GM12801 (cell line): ENCODE measurements around the gene MLXIPL.

ENCODE experiments used
- TF ChIP-seq, protein P1 (sequence below): IDR thresholded peaks from one replicate; pipeline ENCODE4 v1.5.1; 2011; ENCODE audit warnings: control low read depth; ENCODE audit not compliant: insufficient read length; ENCODE audit errors: extremely low read depth

MLXIPL gene

DNA sequence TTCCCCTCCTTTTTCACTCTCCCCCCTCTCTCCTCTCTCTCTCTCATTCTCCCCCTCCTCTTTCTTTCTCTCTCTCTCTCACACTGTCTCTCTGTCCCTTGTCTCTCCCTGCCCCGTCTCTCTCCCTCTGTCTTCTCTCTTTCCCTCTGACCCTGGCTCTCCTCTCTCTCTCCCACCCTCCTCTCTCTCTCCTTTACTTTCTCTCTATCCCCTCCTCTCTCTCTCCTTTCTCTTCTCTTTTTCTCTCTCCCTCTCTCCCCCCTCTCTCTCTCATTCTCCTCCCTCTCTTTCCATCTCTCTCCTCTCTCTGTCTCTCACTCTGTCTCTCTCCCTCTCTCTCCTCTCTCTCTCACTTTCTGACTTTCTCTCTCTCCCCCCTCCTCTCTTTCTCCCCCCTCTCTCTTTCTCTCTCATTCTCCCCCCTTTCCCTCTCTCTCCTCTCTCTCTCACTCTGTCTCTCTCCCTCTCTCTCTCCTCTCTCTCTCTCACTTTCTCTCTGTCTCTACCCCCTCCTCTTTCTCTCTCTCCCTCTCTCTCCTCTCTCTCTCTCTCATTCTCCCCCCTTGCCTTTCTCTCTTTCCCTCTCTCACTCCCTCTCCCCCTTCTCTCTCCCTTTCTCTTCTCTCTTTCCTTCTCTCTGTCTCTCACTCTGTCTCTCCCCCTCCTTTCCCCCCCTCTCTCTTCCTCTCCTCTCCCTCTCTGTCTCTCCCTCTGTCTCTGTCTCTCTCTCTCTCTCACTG is 24.4 kb upstream of the MLXIPL start:
- TF ChIP-seq, protein P1, sequence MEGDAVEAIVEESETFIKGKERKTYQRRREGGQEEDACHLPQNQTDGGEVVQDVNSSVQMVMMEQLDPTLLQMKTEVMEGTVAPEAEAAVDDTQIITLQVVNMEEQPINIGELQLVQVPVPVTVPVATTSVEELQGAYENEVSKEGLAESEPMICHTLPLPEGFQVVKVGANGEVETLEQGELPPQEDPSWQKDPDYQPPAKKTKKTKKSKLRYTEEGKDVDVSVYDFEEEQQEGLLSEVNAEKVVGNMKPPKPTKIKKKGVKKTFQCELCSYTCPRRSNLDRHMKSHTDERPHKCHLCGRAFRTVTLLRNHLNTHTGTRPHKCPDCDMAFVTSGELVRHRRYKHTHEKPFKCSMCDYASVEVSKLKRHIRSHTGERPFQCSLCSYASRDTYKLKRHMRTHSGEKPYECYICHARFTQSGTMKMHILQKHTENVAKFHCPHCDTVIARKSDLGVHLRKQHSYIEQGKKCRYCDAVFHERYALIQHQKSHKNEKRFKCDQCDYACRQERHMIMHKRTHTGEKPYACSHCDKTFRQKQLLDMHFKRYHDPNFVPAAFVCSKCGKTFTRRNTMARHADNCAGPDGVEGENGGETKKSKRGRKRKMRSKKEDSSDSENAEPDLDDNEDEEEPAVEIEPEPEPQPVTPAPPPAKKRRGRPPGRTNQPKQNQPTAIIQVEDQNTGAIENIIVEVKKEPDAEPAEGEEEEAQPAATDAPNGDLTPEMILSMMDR, result no peak

DNA sequence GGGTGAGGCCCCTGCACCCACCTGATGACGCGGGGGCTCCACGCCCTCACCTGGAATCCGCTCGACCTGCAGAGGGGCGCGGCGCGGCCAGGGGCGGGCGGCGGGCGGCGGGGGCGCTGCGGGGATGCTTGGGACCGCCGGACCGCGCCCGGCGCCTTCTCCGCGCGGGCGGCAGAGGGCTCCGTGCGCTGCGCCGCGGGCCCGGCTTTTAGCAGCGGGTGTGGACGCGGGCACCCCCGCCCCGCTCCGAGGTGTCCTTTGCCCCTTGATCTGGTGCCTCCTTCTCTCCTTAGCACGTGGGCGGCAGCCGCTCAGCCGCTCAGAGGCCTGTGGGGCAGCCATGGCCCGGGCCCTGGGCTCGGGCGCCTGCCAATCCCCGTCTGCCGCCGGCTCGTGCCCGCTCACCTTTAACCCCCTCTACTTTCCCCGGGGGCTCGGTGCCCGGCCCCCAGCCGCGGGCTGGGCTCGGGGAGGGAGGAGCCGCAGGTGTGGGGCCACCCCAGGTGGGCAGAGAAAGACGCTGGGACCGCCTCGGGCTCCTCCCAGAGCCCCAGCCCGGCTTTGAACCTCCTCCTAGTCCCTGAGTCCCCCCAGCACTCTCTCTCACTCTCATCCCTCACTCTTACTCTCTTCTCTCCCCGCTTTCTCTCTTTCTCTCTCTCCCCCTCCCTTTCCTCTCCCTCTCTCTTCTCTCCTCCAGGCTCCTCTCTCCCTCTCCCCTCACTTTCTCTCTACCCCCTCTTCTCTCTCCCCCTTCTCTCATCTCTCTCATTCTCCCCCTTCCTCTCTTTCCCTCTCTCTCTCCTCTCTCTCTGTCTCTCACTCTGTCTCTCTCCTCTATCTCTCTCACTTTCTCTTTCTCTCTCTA is 23.6 kb upstream of the MLXIPL start:
- TF ChIP-seq, protein P1, result no peak

DNA sequence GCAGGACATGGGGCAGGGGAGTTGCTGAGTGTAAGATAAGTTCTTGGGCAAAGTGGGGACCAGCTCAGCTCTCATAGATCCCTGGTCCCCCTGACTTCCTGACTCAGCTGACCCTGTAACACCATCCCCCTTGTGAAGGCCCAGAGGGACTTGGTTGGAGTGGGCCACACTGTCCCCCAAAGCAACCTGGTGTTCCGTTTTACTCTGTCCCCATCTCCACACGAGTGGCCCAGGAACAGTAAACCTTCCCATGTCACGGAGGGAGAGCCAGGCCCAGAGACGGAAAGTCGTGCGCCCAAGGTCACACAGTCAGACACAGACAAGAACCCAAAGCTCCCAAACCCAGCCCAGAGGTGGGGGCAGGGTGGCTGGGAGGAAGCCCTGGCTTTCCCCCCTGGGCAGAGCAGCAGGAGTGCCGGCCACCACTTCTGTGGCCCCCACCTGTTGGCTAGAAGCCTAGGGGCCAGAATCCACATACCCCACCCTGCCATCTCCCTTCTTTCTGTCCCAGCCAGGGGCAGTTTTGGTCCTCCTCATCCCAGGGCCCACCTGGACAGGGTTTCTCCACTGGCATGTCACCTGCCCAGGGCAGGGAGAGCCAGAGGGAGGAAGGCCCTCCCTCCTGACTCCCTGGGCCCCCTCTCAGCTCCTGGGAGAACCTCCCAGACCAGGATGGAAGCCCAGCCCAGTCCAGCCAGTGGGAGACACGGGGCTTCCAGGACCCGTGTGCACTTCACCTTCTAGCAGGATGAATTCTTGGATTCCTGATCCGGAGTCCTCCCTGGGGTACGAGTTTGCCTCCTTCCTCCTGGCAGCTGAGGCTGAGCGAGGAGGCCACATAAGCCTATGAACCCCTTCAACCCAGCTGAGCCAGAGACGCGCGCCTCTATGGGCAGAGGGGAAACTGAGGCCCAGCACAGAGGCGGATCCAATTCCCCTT is 22.7 kb upstream of the MLXIPL start:
- TF ChIP-seq, protein P1, result no peak

DNA sequence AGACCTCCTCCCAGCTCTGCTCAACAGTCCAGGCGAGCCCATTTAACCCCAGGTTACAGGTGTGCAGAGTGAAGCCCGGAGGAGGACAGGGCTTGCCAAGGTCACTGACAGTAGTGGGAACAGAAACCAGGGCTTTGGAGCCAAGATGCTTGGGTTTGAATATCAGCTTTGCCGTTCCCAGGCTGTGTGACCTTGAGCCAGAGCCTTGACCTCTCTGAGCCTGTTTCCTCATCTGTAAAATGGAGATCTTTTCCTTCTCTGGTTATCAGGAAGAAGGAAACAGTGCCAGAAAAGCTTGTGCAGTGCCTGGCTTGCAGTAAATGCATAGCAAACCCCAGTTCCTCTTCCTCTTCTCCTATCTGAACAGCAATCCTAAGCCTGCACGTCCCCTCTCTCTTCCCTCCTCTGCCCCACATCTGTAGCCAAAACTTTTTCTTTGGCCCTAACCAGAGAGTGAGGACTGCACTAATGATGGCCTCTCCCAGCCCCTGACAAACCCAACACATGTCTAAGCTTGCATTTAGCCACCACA is 21.4 kb upstream of the MLXIPL start:
- TF ChIP-seq, protein P1, result no peak

DNA sequence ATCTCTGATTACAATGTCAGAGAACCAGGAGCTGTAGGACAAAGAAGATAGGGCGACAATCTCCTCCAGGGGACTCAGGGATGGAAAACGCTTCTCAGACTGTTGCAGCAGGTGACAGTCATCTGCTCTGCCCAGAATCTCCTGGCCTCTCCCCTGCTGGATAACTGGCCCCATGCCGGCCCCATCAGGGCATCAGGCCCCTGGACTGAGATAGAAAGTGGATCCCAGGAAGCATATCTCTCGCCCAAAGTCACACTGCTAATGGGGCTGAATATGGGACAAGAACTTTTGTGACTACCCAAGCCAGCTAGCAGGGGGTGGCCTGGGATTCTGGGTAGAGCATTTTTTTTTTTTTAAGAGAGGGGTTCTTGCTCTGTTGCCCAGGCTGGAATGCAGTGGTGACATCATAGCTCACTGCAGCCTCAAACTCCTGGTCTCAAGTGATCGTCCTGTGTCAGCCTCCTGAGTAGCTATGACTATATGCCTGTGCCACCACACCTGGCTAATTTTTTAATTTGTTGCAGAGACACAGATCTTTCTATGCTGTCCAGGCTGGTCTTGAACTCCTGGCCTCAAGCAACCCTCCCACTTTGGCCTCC is 20.5 kb upstream of the MLXIPL start:
- TF ChIP-seq, protein P1, result no peak

DNA sequence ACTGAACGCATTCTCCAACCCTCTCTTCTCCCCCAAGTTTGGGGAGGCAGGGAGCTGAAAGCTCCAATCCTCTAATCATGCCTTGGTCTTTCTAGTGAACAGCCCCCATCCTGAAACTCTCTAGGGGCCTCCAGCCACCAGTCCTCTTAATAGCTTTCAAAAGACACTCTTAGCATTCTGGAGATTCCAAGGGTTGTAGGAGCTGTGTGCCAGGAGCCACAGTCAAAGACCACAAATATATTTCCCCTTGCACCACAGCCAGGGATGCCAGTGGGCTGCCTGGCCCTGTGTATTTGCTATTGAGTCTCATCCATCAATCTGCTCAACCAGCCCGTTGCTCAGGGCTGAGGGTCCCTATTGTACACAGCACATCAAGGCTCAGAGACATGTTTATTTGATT is 18.5 kb upstream of the MLXIPL start:
- TF ChIP-seq, protein P1, result no peak
